K562 (cell line): Measurements from ENCODE around the gene PDE11A. TPM values are rescaled to one million over a fixed set of nuclear protein-coding genes. Genes with fewer than 3 reads are reported as not detected.

Experiments used
- ATAC-seq: fragments of 200-7000 bp; cut with Tn5 transposase; 3 replicates; pipeline ENCODE4 v1.9.1; 2020; ENCODE audit warnings: moderate library complexity
- BruUV-seq: library from RNA; stranded (reverse); fragments of 400-500 nt; replicated peaks from 2 replicates; lab custom pipeline; 2021; lab: Mats Ljungman, UMichigan
- CTCF ChIA-PET: fragments of 300-600 bp; formaldehyde crosslinking; extraction: SDS; loops from one replicate; lab custom pipeline; 2021; ENCODE audit warnings: low intra/inter-chr PET ratio; lab: Yijun Ruan, JAX
- POLR2A ChIA-PET: fragments of 300-600, 350-650 bp; sonication (Branson Sonifier 250); formaldehyde crosslinking; extraction: SDS; loops from one replicate; lab custom pipeline; 2021; ENCODE audit warnings: antibody characterized with exemption, inconsistent platforms; lab: Yijun Ruan, JAX
- DNase-seq, 4 experiments: peaks; one replicate each; pipeline versions ENCODE4 v3.0.0 to v3.0.0-alpha.2; 2011 to 2018; ENCODE audit warnings: low spot score in 3 of 4, mixed read lengths in 3 of 4; ENCODE audit errors: extremely low read depth in 1 of 4
- FAIRE-seq: peaks from 2 replicates; lab custom pipeline; 2011; peaks lifted over from hg19 to GRCh38; lab: Jason Lieb, UNC
- H2AFZ ChIP-seq: 2 replicates; pipeline ENCODE4 v1.6.0; 2011; ENCODE audit warnings: low read depth, low read length, control low read depth, inconsistent platforms
- H3K27ac ChIP-seq: fragments of 200-600 bp; 3 replicates; pipeline ENCODE4 v1.8.0; 2011; ENCODE audit warnings: low read depth, mild to moderate bottlenecking, control low read depth, inconsistent platforms, low read length, moderate library complexity, mixed read lengths; ENCODE audit errors: extremely low read depth
- H3K27me3 ChIP-seq, 2 experiments: fragments of 300-600 bp in 1 of 2; 2 replicates in 1 of 2; 3 replicates in 1 of 2; pipeline versions ENCODE4 v1.6.0 to v1.8.0; 2011; ENCODE audit warnings: inconsistent platforms in 2 of 2, low read length in 2 of 2, mild to moderate bottlenecking in 1 of 2, mixed read lengths in 1 of 2, moderate library complexity in 1 of 2; ENCODE audit not compliant: control insufficient read depth in 2 of 2, insufficient read depth in 2 of 2
- H3K36me3 ChIP-seq: fragments of 300-600 bp; 3 replicates; pipeline ENCODE4 v1.8.0; 2011; ENCODE audit warnings: mild to moderate bottlenecking, low read length, inconsistent platforms; ENCODE audit not compliant: control insufficient read depth, insufficient read depth
- H3K4me1 ChIP-seq, 2 experiments: fragments of 200-600 bp in 1 of 2; replicated peaks in 1 of 2; 2 replicates in 1 of 2; 3 replicates in 1 of 2; pipeline versions ENCODE4 v1.5.1 to v1.8.0; 2011; ENCODE audit warnings: inconsistent platforms in 2 of 2, low read length in 2 of 2, mild to moderate bottlenecking in 1 of 2, mixed read lengths in 1 of 2, moderate library complexity in 1 of 2; ENCODE audit not compliant: control insufficient read depth in 2 of 2, insufficient read depth in 2 of 2
- H3K4me2 ChIP-seq: 2 replicates; pipeline ENCODE4 v1.6.1; 2011; ENCODE audit warnings: low read length, control low read depth, inconsistent platforms, mixed read lengths; ENCODE audit not compliant: insufficient read depth
- H3K4me3 ChIP-seq: fragments of 200-600 bp; sonication (generic), shearing (Covaris generic); 2 replicates; pipeline ENCODE4 v1.5.1; 2016; ENCODE audit warnings: control low read depth, inconsistent platforms
- H3K79me2 ChIP-seq: fragments of 200-600 bp; 3 replicates; pipeline ENCODE4 v1.8.0; 2011; ENCODE audit warnings: low read length, inconsistent platforms; ENCODE audit not compliant: control insufficient read depth, insufficient read depth
- H3K9ac ChIP-seq, 2 experiments: 2 replicates each; pipeline versions ENCODE4 v1.6.0 to v1.6.1; 2011; ENCODE audit warnings: low read depth in 2 of 2, low read length in 2 of 2, control low read depth in 1 of 2, inconsistent platforms in 1 of 2, mild to moderate bottlenecking in 1 of 2, mixed read lengths in 1 of 2; ENCODE audit not compliant: insufficient read depth in 1 of 2
- H3K9me1 ChIP-seq: one replicate; pipeline ENCODE4 v1.6.0; 2011; ENCODE audit warnings: inconsistent platforms, mild to moderate bottlenecking, low read length, moderate library complexity; ENCODE audit not compliant: control insufficient read depth, insufficient read depth
- H3K9me3 ChIP-seq: replicated peaks from 2 replicates; pipeline ENCODE4 v1.5.1; 2011; ENCODE audit warnings: low read depth, low read length, inconsistent platforms; ENCODE audit not compliant: control insufficient read depth, insufficient read depth
- H4K20me1 ChIP-seq: replicated peaks from 2 replicates; pipeline ENCODE4 v1.6.1; 2011; ENCODE audit warnings: low read length, inconsistent platforms, mixed read lengths; ENCODE audit not compliant: control insufficient read depth, insufficient read depth
- BMI1 ChIP-seq: fragments of 150-350 bp; IDR thresholded peaks from 2 replicates; pipeline ENCODE4 v1.6.1; 2014; ENCODE audit warnings: low read length
- CHD2 ChIP-seq: IDR thresholded peaks from 2 replicates; pipeline ENCODE4 v1.6.1; 2011; ENCODE audit warnings: low read depth, low read length
- ELF1 ChIP-seq: fragments of 200-800 bp; sonication (Bioruptor generic); IDR thresholded peaks from 2 replicates; pipeline ENCODE4 v1.6.1; 2016; ENCODE audit warnings: missing genetic modification characterization, missing compliant biosample characterization
- KAT7 ChIP-seq: sonication (generic); formaldehyde crosslinking; IDR thresholded peaks from 2 replicates; pipeline ENCODE4 v1.8.0; 2022; ENCODE audit warnings: missing genetic modification reagents, mild to moderate bottlenecking, borderline replicate concordance
- KAT8 ChIP-seq: fragments of 450-650 bp; IDR thresholded peaks from 2 replicates; pipeline ENCODE4 v1.6.1; 2016; ENCODE audit warnings: low read depth, mild to moderate bottlenecking
- NFIC ChIP-seq: fragments of 450-650 bp; IDR thresholded peaks from 2 replicates; pipeline ENCODE4 v1.6.1; 2017; ENCODE audit warnings: mild to moderate bottlenecking, inconsistent platforms
- PRMT5 ChIP-seq: sonication (generic); formaldehyde crosslinking; IDR thresholded peaks from 2 replicates; pipeline ENCODE4 v1.5.0; 2020; ENCODE audit warnings: missing genetic modification reagents
- ZNF311 ChIP-seq: fragments of 250-450 bp; sonication (Bioruptor Pico); IDR thresholded peaks from 2 replicates; pipeline ENCODE4 v1.4.0; 2020; ENCODE audit warnings: mild to moderate bottlenecking, moderate library complexity
- ZNF57 ChIP-seq: fragments of 450-650 bp; formaldehyde crosslinking; IDR thresholded peaks from 2 replicates; pipeline ENCODE4 v1.4.0; 2020; ENCODE audit warnings: mild to moderate bottlenecking, moderate library complexity
- ZNF584 ChIP-seq: fragments of 200-800 bp; sonication (Bioruptor generic); IDR thresholded peaks from 2 replicates; pipeline ENCODE4 v1.6.1; 2016; ENCODE audit warnings: low read depth, mild to moderate bottlenecking, missing genetic modification characterization, missing compliant biosample characterization
- ZNF79 ChIP-seq: fragments of 250-450 bp; sonication (Bioruptor Pico); IDR thresholded peaks from 2 replicates; pipeline ENCODE4 v1.4.0; 2020; ENCODE audit warnings: low read depth, mild to moderate bottlenecking, moderate library complexity
- WGBS: fragments of 100-300 bp; shearing (Covaris generic); methylation state at CpG from one replicate; pipeline ENCODE4 v1.1.6; 2016; ENCODE audit warnings: low coverage, mixed read lengths; ENCODE audit not compliant: insufficient coverage; ENCODE audit errors: missing lambda C conversion rate; 5-methylcytosine and 5-hydroxymethylcytosine counted together
- in situ Hi-C: fragments of 300-500 bp; cut with MboI; formaldehyde crosslinking; loops from 4 replicates; pipeline ENCODE4 v1.15.0; 2018; ENCODE audit warnings: inconsistent platforms, mixed read lengths
- intact Hi-C: fragments of 100-400 bp; cut with micrococcal nuclease; formaldehyde crosslinking; loops from 2 replicates; pipeline ENCODE4 v1.14.2; 2022
- polyA plus RNA-seq, 8 experiments: library from polyadenylated mRNA; depleted of rRNA in 4 of 8; stranded (reverse) in 5 of 8; unstranded in 3 of 8; fragments of >200 nt; fragmentation: Nextera tagmentation in 2 of 8; fragmentation: Illumina TruSeq in 1 of 8; extraction: Ambion mirVana in 2 of 8; extraction: Trizol in 1 of 8; gene quantifications; 2 replicates each; pipeline versions ENCODE4 v1.2.1 to v1.2.3, GENCODE V29; 2011 to 2014; ENCODE audit warnings: inconsistent platforms in 1 of 8, missing spikeins in 1 of 8
- total RNA-seq, 7 experiments: library from RNA; depleted of rRNA in 6 of 7; stranded (reverse); fragments of >200 nt in 6 of 7; fragmentation: Illumina TruSeq in 2 of 7; extraction: Trizol in 2 of 7; gene quantifications; 2 replicates each; pipeline versions ENCODE4 v1.2.1 to v1.2.3, GENCODE V29; 2011 to 2021; ENCODE audit warnings: low replicate concordance in 1 of 7
- TF ChIP-seq, protein P1 (sequence below): IDR thresholded peaks from 2 replicates; pipeline ENCODE4 v1.6.1; 2011; ENCODE audit warnings: borderline replicate concordance, low read depth, mild to moderate bottlenecking, moderate library complexity, low read length; ENCODE audit not compliant: insufficient read depth, poor library complexity, severe bottlenecking
- TF ChIP-seq, protein P2 (sequence below): sonication (generic); formaldehyde crosslinking; IDR thresholded peaks from 2 replicates; pipeline ENCODE4 v1.8.0; 2022; ENCODE audit warnings: mild to moderate bottlenecking, missing genetic modification reagents
- TF ChIP-seq, protein P3 (sequence below): sonication (generic); formaldehyde crosslinking; IDR thresholded peaks from 2 replicates; pipeline ENCODE4 v1.8.1; 2022; ENCODE audit warnings: missing genetic modification reagents

The PDE11A gene
- total and polyA plus RNA-seq, 9 of the 15 experiments (the other 6 are each of a cell fraction or from before 2014, with no cell fraction given), result 3.2 to 22.1 (median 5.7) TPM

DNA sequence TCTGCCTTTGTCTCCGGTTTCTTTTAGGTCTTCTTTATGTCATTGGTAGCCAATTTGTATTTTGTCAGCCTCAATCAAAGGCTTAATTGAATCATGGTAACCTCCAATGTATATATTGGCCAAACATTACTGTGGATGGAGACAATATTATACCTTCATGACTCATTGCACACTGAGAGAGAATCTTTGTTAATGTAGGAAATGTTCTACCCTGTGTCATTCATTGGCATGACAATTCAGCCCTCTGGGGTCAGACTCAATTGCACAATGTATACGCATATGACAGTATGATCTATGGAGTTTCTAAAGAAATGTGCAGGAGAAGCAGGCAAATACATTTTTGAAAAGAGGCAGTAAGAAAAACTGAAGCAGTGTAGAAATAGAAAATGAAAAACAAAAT is 162.6 kb downstream of the PDE11A start:
- H3K4me3 ChIP-seq, result no peak overlapping the region
- ChIA-PET CTCF (no interaction called here), POLR2A (no interaction called here)
- DNase-seq, result no peak
- no peak overlapping the region for H3K4me2 ChIP-seq
- no peaks in the 10 kb centered on the region for H4K20me1 ChIP-seq
- intact Hi-C loops, result loop anchor here (5.0 to 10.0 kb wide), 3 partner anchors 72 to 192 kb away; no protein-coding TSS in a partner anchor
- no peaks in the 10 kb centered on the region for H3K9me1 ChIP-seq
- no peaks in the 10 kb centered on the region for H3K36me3 ChIP-seq
- no peak for FAIRE-seq
- no peaks in the 10 kb centered on the region; a peak in 1 of 5 replicates for H3K4me1 ChIP-seq
- no peaks in the 10 kb centered on the region for H3K9me3 ChIP-seq
- 7% methylated on average over 2 of the region's 2 CpGs for WGBS
- TF ChIP-seq KAT7, result no peak
- TF ChIP-seq, protein P1, sequence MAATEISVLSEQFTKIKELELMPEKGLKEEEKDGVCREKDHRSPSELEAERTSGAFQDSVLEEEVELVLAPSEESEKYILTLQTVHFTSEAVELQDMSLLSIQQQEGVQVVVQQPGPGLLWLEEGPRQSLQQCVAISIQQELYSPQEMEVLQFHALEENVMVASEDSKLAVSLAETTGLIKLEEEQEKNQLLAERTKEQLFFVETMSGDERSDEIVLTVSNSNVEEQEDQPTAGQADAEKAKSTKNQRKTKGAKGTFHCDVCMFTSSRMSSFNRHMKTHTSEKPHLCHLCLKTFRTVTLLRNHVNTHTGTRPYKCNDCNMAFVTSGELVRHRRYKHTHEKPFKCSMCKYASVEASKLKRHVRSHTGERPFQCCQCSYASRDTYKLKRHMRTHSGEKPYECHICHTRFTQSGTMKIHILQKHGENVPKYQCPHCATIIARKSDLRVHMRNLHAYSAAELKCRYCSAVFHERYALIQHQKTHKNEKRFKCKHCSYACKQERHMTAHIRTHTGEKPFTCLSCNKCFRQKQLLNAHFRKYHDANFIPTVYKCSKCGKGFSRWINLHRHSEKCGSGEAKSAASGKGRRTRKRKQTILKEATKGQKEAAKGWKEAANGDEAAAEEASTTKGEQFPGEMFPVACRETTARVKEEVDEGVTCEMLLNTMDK, result no peak
- TF ChIP-seq, protein P2, sequence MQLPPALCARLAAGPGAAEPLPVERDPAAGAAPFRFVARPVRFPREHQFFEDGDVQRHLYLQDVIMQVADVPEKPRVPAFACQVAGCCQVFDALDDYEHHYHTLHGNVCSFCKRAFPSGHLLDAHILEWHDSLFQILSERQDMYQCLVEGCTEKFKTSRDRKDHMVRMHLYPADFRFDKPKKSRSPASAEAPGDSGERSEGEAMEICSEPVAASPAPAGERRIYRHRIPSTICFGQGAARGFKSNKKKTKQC (CRISPR knock-in tag), result no peak
- TF ChIP-seq ZNF311 (CRISPR knock-in tag), result no peak
- TF ChIP-seq ZNF57 (CRISPR knock-in tag), result no peak
- TF ChIP-seq CHD2, result no peak
- no peak for TF ChIP-seq ZNF584 (CRISPR knock-in tag)
- TF ChIP-seq KAT8, result no peak
- TF ChIP-seq BMI1, result no peak
- TF ChIP-seq PRMT5 (CRISPR knock-in tag), result no peak
- no peak for TF ChIP-seq ELF1 (tag)
- no peak for TF ChIP-seq ZNF79 (CRISPR knock-in tag)
- TF ChIP-seq, protein P3, sequence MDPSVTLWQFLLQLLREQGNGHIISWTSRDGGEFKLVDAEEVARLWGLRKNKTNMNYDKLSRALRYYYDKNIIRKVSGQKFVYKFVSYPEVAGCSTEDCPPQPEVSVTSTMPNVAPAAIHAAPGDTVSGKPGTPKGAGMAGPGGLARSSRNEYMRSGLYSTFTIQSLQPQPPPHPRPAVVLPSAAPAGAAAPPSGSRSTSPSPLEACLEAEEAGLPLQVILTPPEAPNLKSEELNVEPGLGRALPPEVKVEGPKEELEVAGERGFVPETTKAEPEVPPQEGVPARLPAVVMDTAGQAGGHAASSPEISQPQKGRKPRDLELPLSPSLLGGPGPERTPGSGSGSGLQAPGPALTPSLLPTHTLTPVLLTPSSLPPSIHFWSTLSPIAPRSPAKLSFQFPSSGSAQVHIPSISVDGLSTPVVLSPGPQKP (CRISPR knock-in tag), result no peak
- no peak for TF ChIP-seq NFIC
- TF ChIP-seq, all 486 proteins: peak for 0
- H3K9ac ChIP-seq, result no peak overlapping the region
- no peak overlapping the region for H3K27ac ChIP-seq
- in situ Hi-C loops, result no loop called here
- H3K27me3 ChIP-seq, result no peaks in the 10 kb centered on the region; a peak in 1 of 5 replicates
- H2AFZ ChIP-seq, result no peak overlapping the region
- ATAC-seq, result no peak
- H3K79me2 ChIP-seq, result no peaks in the 10 kb centered on the region
- no TSS peak for BruUV-seq
